ENCODE results near the gene ZNF726.
"Not testable (repeated sequence)": the region's sequence is repeated elsewhere in the genome, so short reads cannot be mapped to it uniquely, and the experiment has no call there.

The ZNF726 gene

DNA sequence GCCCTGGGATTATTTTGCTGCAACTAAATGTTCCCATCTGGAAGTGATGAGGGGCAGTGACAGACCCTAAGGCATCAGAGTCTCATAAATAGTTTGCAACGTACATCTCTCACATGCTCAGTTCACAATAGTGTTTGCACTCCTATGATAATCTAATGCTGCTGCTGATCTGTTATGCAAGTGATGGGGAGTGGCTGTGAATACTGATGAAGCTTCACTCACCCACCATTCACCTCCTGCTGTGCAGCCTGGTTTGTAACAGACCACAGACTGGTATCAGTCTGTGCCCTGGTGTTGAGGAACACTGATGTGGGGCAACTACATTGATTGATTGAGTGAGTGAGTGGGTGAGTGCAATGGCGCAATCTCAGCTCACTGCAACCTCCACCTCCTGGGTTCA is 54.9 kb downstream of the ZNF726 start:
- H3K4me1 ChIP-seq (ENCODE audit: insufficient read depth, poor library complexity, severe bottlenecking): no peaks in the 10 kb centered on the region
- ATAC-seq (ENCODE audit: low read depth) (no peak), DNase-seq (ENCODE audit: low spot score) (no peak)
- H3K27me3 ChIP-seq (ENCODE audit: insufficient read depth, poor library complexity, severe bottlenecking): peaks cover 14% of the 10 kb centered on the region
- no peaks in the 10 kb centered on the region for H3K9me3 ChIP-seq (ENCODE audit: severe bottlenecking)
- H3K36me3 ChIP-seq (ENCODE audit: low read depth): no peaks in the 10 kb centered on the region
- no peak overlapping the region for H3K27ac ChIP-seq (ENCODE audit: poor library complexity, severe bottlenecking)
- H3K4me3 ChIP-seq (ENCODE audit: severe bottlenecking): no peak overlapping the region
- TF ChIP-seq, protein P1, sequence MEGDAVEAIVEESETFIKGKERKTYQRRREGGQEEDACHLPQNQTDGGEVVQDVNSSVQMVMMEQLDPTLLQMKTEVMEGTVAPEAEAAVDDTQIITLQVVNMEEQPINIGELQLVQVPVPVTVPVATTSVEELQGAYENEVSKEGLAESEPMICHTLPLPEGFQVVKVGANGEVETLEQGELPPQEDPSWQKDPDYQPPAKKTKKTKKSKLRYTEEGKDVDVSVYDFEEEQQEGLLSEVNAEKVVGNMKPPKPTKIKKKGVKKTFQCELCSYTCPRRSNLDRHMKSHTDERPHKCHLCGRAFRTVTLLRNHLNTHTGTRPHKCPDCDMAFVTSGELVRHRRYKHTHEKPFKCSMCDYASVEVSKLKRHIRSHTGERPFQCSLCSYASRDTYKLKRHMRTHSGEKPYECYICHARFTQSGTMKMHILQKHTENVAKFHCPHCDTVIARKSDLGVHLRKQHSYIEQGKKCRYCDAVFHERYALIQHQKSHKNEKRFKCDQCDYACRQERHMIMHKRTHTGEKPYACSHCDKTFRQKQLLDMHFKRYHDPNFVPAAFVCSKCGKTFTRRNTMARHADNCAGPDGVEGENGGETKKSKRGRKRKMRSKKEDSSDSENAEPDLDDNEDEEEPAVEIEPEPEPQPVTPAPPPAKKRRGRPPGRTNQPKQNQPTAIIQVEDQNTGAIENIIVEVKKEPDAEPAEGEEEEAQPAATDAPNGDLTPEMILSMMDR (IDR thresholded peaks at IDR 0.05; ENCODE audit: poor library complexity, severe bottlenecking): no peak

DNA sequence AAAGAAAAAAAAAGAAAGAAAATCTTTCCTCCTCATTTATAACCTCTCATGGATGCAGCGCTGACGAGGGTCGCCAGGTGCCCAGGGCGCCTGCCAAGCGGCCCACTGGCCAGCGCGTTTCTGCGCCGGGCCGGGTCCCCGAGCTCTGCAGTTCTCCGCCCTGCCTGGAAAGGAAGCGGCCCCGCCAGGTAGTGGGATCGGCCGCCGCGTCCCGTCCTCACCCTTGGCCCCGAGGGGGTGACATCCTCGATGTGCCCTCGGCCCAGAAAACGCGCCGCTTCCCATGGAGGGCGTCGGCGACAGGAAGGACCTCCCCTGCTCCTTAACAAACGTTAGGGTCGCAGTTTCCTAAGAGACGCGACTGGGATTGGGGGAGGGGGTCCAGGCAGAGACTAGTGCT is 56.9 kb downstream of the ZNF726 start:
- DNase-seq (ENCODE audit: low spot score): no peak
- TF ChIP-seq, protein P1 (IDR thresholded peaks at IDR 0.05; ENCODE audit: poor library complexity, severe bottlenecking): no peak

DNA sequence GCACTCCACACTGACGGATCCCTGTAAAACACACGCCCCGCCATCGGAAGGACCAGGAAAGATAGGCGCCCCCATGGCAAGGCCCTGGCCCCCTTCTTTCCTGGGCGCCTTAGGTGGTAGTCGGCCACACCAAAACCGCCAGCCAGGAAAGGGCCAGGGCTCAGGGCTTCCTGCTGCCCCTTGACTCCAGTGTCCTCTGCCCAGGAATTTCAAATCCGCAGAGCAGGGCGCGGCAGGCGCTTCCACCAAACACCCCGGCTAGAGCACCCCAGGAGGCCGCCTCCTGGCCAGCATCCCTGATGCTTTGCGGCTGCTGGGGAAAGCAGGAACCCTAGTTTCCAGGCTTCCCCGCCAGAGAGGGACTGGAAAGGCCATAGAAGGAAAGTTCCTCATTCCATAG is 57.5 kb downstream of the ZNF726 start:
- Histone ChIP-seq H3K27ac (ENCODE audit: poor library complexity, severe bottlenecking) (no peak overlapping the region), H3K27me3 (ENCODE audit: insufficient read depth, poor library complexity, severe bottlenecking) (peaks cover 14% of the 10 kb centered on the region), H3K4me1 (ENCODE audit: insufficient read depth, poor library complexity, severe bottlenecking) (no peaks in the 10 kb centered on the region), H3K36me3 (ENCODE audit: low read depth) (no peaks in the 10 kb centered on the region), H3K4me3 (ENCODE audit: severe bottlenecking) (no peak overlapping the region), H3K9me3 (ENCODE audit: severe bottlenecking) (no peaks in the 10 kb centered on the region)
- DNase-seq (ENCODE audit: low spot score): no peak
- ATAC-seq (ENCODE audit: low read depth): no peak
- TF ChIP-seq, protein P1 (IDR thresholded peaks at IDR 0.05; ENCODE audit: poor library complexity, severe bottlenecking): no peak

More for the DNA sequence above, 56.9 kb downstream of the ZNF726 start:
- Histone ChIP-seq H3K27ac (ENCODE audit: poor library complexity, severe bottlenecking) (no peak overlapping the region), H3K36me3 (ENCODE audit: low read depth) (no peaks in the 10 kb centered on the region), H3K4me3 (ENCODE audit: severe bottlenecking) (no peak overlapping the region), H3K4me1 (ENCODE audit: insufficient read depth, poor library complexity, severe bottlenecking) (no peaks in the 10 kb centered on the region), H3K9me3 (ENCODE audit: severe bottlenecking) (no peaks in the 10 kb centered on the region), H3K27me3 (ENCODE audit: insufficient read depth, poor library complexity, severe bottlenecking) (peaks cover 14% of the 10 kb centered on the region)
- ATAC-seq (ENCODE audit: low read depth): no peak

DNA sequence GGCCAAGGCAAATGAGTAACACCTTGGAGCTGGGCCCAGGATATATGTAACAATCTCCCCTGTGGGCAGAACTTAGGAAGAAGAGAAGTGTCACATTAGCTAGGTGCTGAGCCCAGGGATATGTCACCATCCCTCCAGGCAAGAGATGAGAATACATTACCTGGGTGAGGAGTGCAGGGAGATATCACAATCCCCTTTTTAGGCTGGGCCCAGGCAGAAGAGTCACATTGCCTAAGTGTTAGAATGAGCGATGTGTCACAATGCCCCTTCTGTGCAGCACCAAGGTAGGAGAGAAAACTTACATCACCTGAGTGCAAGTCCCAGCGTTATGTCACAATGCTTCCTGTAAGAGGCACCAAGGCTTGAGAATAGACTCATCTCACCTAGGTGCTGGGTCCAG is 60.3 kb downstream of the ZNF726 start:
- peaks cover 14% of the 10 kb centered on the region for H3K27me3 ChIP-seq (ENCODE audit: insufficient read depth, poor library complexity, severe bottlenecking)
- no peak overlapping the region for H3K4me3 ChIP-seq (ENCODE audit: severe bottlenecking)
- H3K36me3 ChIP-seq (ENCODE audit: low read depth): no peaks in the 10 kb centered on the region
- H3K4me1 ChIP-seq (ENCODE audit: insufficient read depth, poor library complexity, severe bottlenecking): no peaks in the 10 kb centered on the region
- DNase-seq (ENCODE audit: low spot score) (no peak), ATAC-seq (ENCODE audit: low read depth) (no peak)
- TF ChIP-seq, protein P1 (IDR thresholded peaks at IDR 0.05; ENCODE audit: poor library complexity, severe bottlenecking): no peak
- no peaks in the 10 kb centered on the region for H3K9me3 ChIP-seq (ENCODE audit: severe bottlenecking)
- H3K27ac ChIP-seq (ENCODE audit: poor library complexity, severe bottlenecking): no peak overlapping the region

DNA sequence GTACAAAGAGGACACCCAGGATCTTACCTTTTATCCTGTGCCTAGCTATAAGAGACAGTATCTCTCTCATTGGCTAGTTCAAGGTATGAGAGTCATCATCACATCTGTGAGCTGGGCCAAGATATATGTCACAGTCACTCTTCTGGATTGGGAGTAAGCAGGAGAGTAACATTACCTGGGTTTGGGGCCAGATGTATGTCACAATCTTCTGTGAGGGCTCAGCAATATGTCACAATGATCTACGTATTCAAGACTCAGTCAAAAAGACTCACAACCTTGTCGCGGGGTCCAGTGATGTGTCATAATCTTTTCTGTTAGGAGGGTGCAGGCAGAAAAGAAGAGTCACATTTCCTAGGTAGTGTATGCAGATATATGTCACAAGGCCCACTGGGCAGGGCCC is 61.9 kb downstream of the ZNF726 start:
- DNase-seq (ENCODE audit: low spot score); H3K4me3 ChIP-seq (ENCODE audit: severe bottlenecking); H3K36me3 ChIP-seq (ENCODE audit: low read depth); H3K4me1 ChIP-seq (ENCODE audit: insufficient read depth, poor library complexity, severe bottlenecking); ATAC-seq (ENCODE audit: low read depth); H3K9me3 ChIP-seq (ENCODE audit: severe bottlenecking); H3K27ac ChIP-seq (ENCODE audit: poor library complexity, severe bottlenecking): not testable (repeated sequence)
- peaks cover 10% of the 10 kb centered on the region for H3K27me3 ChIP-seq (ENCODE audit: insufficient read depth, poor library complexity, severe bottlenecking)

DNA sequence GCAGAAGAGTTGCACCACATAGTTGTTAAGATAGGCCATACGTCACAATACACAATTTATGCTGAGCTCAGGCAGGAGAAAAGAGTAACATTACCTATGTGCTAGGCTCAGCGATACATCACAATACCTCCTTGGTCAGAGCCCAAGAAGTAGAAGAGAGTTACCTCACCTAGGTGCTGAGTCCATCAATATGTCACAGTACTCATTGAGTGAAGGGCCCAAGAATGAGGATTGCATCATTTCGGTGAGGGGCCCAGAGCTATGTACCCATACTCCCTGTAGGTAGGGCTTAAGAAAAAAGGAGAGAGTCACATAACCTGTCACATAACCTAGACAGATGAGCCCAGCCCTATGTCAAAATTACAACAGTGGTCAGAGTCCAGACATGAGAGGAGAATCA is 62.6 kb downstream of the ZNF726 start:
- not testable (repeated sequence) for H3K4me1 ChIP-seq (ENCODE audit: insufficient read depth, poor library complexity, severe bottlenecking); H3K4me3 ChIP-seq (ENCODE audit: severe bottlenecking); H3K36me3 ChIP-seq (ENCODE audit: low read depth); H3K27me3 ChIP-seq (ENCODE audit: insufficient read depth, poor library complexity, severe bottlenecking); ATAC-seq (ENCODE audit: low read depth); H3K9me3 ChIP-seq (ENCODE audit: severe bottlenecking); DNase-seq (ENCODE audit: low spot score); H3K27ac ChIP-seq (ENCODE audit: poor library complexity, severe bottlenecking)
